ENCODE results near the gene CACNB4.

CACNB4 gene

GRCh38 chr2:151996243-151997003 lies 102.4 kb downstream of the CACNB4 start:
- TF ChIP-seq FOXP2 (optimal IDR thresholded peaks at IDR 0.05; ENCODE audit: borderline replicate concordance, extremely low read depth, extremely low read length, insufficient read depth): no peak
- no peak for TF ChIP-seq POLR2AphosphoS5 (IDR thresholded peaks at IDR 0.05; ENCODE audit: low read depth, low read length)
- no peak for TF ChIP-seq SIN3A (IDR thresholded peaks at IDR 0.05; ENCODE audit: borderline replicate concordance, insufficient read depth, low read length)
- TF ChIP-seq TAF1 (IDR thresholded peaks at IDR 0.05; ENCODE audit: borderline replicate concordance, insufficient read depth, low read length): no peak
- TF ChIP-seq, protein P1, sequence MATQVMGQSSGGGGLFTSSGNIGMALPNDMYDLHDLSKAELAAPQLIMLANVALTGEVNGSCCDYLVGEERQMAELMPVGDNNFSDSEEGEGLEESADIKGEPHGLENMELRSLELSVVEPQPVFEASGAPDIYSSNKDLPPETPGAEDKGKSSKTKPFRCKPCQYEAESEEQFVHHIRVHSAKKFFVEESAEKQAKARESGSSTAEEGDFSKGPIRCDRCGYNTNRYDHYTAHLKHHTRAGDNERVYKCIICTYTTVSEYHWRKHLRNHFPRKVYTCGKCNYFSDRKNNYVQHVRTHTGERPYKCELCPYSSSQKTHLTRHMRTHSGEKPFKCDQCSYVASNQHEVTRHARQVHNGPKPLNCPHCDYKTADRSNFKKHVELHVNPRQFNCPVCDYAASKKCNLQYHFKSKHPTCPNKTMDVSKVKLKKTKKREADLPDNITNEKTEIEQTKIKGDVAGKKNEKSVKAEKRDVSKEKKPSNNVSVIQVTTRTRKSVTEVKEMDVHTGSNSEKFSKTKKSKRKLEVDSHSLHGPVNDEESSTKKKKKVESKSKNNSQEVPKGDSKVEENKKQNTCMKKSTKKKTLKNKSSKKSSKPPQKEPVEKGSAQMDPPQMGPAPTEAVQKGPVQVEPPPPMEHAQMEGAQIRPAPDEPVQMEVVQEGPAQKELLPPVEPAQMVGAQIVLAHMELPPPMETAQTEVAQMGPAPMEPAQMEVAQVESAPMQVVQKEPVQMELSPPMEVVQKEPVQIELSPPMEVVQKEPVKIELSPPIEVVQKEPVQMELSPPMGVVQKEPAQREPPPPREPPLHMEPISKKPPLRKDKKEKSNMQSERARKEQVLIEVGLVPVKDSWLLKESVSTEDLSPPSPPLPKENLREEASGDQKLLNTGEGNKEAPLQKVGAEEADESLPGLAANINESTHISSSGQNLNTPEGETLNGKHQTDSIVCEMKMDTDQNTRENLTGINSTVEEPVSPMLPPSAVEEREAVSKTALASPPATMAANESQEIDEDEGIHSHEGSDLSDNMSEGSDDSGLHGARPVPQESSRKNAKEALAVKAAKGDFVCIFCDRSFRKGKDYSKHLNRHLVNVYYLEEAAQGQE (IDR thresholded peaks at IDR 0.05; ENCODE audit: insufficient read depth in 1 of 2, low read depth in 2 of 2, low read length in 2 of 2): no peak

DNA sequence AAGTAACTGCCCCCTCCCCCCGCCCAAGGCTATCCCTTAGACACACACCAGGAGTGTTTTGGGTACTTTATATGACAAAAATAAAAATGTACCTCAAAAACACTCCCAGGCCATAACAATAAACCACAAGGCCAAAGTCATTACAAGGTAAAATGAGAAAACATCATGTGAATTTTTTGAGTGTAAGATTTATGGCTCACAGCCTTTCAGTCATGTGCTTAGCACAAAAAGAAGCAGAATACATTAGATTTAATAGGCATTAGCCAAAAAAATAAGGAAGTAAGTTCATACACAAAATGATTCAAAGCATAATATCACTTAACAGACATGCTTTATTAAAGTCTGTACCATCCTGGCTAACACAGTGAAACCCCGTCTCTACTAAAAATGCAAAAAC lies 103.7 kb downstream of the CACNB4 start:
- no peak for TF ChIP-seq TAF1 (IDR thresholded peaks at IDR 0.05; ENCODE audit: borderline replicate concordance, insufficient read depth, low read length)
- TF ChIP-seq FOXP2 (optimal IDR thresholded peaks at IDR 0.05; ENCODE audit: borderline replicate concordance, extremely low read depth, extremely low read length, insufficient read depth): no peak
- TF ChIP-seq, protein P1 (IDR thresholded peaks at IDR 0.05; ENCODE audit: insufficient read depth in 1 of 2, low read depth in 2 of 2, low read length in 2 of 2): no peak
- TF ChIP-seq SIN3A (IDR thresholded peaks at IDR 0.05; ENCODE audit: borderline replicate concordance, insufficient read depth, low read length): no peak
- no peak for TF ChIP-seq POLR2AphosphoS5 (IDR thresholded peaks at IDR 0.05; ENCODE audit: low read depth, low read length)

DNA sequence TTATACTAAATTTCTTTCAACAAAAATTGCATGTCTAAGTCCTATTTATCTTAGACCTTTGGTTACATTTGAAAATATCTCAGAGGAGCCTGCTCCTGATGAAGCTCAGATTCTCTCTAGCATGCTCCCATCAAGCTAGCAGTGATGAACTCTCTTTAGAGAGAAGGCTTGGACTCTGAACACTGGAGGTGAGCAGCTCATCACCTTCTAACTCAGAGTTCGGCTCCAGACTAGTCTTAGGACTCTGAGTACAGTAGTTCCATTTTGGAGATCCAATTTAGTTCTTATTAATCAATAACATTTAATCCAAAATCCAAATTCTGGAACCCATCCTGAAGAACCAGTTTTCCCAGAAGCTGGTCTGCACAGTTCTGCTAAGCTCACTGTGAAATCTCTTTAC lies 107.8 kb downstream of the CACNB4 start:
- TF ChIP-seq SIN3A (IDR thresholded peaks at IDR 0.05; ENCODE audit: borderline replicate concordance, insufficient read depth, low read length): no peak
- no peak for TF ChIP-seq TAF1 (IDR thresholded peaks at IDR 0.05; ENCODE audit: borderline replicate concordance, insufficient read depth, low read length)
- TF ChIP-seq FOXP2 (optimal IDR thresholded peaks at IDR 0.05; ENCODE audit: borderline replicate concordance, extremely low read depth, extremely low read length, insufficient read depth): no peak
- TF ChIP-seq, protein P1 (IDR thresholded peaks at IDR 0.05; ENCODE audit: insufficient read depth in 1 of 2, low read depth in 2 of 2, low read length in 2 of 2): no peak
- no peak for TF ChIP-seq POLR2AphosphoS5 (IDR thresholded peaks at IDR 0.05; ENCODE audit: low read depth, low read length)

GRCh38 chr2:151989378-151989777 lies 109.5 kb downstream of the CACNB4 start:
- no peak for TF ChIP-seq SIN3A (IDR thresholded peaks at IDR 0.05; ENCODE audit: borderline replicate concordance, insufficient read depth, low read length)
- TF ChIP-seq, protein P1 (IDR thresholded peaks at IDR 0.05; ENCODE audit: insufficient read depth in 1 of 2, low read depth in 2 of 2, low read length in 2 of 2): no peak
- no peak for TF ChIP-seq TAF1 (IDR thresholded peaks at IDR 0.05; ENCODE audit: borderline replicate concordance, insufficient read depth, low read length)
- TF ChIP-seq POLR2AphosphoS5 (IDR thresholded peaks at IDR 0.05; ENCODE audit: low read depth, low read length): no peak
- TF ChIP-seq FOXP2 (optimal IDR thresholded peaks at IDR 0.05; ENCODE audit: borderline replicate concordance, extremely low read depth, extremely low read length, insufficient read depth): no peak

Measured in PFSK-1 (cell line).